RKO (cell line): ENCODE data around the gene PRPS1.
"Not testable (repeated sequence)": the region's sequence is repeated elsewhere in the genome, so short reads cannot be mapped to it uniquely, and the experiment has no call there.

Source experiments
- DNase-seq: peaks from one replicate; pipeline ENCODE4 v3.0.0-alpha.2; 2016; ENCODE audit warnings: low spot score

The PRPS1 gene

GRCh38 chrX:107675365-107675654 is 47.0 kb downstream of the PRPS1 start:
- no peak for DNase-seq

GRCh38 chrX:107675823-107676555 is 47.7 kb downstream of the PRPS1 start:
- DNase-seq = peak; percentile 35

DNA sequence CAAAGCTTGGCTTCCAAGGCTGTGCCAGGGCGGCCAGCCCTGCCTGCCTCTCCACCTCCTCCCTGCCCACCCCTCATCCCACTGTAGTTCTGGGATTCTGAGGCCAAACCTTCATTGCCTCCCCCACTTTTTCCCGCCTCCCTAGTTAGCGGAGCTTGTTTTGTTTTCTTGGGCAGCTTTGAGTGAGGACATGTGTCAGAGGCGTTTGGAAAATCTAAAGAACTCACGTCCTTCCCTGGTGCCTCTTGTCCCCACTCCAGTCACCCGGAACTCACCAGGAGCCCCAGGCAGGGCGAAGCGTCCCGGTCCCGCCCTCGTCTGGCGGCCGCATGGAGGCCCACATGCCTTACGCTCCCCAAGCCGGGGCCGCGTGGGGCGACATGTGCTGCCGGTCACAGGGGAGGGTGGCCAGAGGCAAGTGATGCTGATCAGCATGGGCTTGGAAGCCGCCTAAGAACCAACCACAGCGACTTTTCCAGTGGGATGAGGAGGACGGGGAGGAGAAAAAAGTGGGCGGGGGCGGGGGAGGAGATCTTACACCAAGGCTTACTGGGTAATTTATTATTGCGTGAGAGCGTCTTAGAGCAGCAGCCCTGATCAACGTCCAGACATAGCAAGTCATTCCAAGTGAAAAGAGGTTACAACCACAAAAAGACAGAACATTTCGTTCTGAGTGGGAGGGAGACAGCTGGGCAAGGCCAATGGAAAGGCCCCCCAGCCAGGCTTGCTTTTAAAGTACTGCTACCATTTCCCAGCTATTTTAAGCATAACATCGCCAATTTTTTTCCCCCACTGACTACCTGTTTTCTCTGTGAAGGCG is 48.5 kb downstream of the PRPS1 start:
- peak; percentile 82 for DNase-seq

GRCh38 chrX:107677501-107677901 is 49.2 kb downstream of the PRPS1 start:
- DNase-seq = no peak

- DNase-seq = no peak
Measured at GRCh38 chrX:107677909-107678308, 49.6 kb downstream of the PRPS1 start.

DNA sequence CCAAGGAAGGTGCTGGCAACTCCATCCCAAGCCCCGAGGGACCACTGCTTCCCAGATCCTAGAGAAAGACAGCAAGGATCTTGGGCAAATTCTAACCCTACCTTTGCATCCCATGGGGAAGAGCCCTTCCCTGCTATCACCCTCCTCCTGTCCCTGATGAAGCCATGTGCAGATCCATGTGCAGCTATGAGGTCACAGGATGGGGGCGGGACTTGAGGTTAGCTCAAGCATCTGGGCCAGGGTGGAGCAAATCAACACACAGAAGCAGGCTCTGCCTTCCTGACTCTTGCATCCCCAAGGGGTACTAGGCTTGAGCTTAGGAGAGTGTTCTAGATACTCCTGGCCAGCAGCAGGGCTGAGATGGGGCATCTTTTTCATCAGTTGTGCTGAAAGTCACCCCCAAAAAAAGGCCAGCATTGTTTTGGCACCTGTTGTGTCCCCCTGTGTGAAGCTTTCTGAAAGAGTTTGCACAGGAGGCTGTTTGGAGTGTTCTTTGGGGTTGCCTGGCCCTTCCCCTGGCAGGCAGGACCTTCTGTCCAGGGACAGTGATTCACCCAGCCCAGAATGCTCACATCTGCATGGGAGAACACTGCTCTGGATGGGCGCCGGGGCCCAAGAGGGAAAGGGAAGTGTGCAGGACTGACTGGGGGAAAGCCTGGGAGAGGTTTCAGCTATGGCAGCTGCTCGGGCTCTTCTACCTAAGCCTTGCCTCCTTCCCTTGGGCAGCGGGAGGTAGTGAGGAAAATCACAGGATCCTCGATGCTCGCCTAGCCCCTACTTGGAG is 50.8 kb downstream of the PRPS1 start:
- peak; percentile 18 for DNase-seq

GRCh38 chrX:107682256-107682655 is 53.9 kb downstream of the PRPS1 start:
- no peak for DNase-seq

DNA sequence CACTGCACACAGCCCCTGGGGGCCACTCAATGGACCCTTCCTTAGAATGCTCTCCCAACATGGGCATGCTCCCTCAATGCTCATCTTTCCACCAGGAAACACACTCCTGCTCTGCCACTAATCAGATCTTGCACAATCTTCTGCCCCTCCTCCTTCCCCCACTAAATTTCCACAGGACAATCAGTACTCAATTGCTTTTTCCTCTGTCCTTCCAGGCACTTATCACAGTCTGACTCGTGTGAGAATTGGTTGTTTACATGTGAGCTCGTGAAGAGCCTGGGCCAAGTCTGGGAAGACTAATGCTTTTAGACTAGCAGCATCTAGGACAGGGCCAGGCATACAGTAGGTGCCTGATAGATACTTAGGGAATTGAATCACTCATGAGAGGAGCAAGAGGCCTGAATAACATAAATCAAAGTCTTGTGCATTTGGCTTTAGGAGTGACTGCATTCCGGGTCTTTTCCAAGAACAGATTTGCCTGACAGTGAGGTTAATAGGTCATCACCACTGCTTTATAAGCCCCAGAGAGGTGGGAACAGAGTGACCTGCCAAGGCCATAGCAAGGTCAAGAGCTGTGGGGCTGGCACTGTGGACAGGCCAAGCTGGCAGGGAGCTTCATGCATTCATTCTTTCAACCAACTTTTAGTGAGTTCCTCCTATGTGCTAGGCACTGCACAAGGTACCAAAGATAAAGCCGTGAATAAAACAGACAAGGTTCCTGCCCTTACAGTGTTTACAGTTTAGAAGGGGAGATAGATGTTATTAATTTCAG is 55.0 kb downstream of the PRPS1 start:
- no peak for DNase-seq

DNA sequence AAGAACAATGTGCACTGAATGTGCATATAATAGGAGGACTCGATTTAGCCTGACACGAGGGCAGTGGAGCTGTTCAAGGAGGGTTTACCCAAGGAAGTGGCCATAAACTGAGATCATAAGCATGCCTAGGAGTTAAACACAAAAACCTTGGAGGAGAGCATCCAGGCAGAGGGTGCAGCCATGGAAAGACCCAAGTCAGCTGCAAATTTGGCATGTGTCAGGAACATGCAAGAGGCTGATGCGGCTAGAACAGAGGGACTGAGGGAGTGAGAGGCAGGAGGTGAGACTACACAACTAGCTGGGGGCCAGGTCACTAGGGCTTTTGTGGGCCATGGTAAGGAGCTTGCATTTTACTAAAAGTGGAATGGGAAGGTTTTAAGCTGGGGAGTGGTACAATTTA is 55.6 kb downstream of the PRPS1 start:
- DNase-seq = no peak

DNA sequence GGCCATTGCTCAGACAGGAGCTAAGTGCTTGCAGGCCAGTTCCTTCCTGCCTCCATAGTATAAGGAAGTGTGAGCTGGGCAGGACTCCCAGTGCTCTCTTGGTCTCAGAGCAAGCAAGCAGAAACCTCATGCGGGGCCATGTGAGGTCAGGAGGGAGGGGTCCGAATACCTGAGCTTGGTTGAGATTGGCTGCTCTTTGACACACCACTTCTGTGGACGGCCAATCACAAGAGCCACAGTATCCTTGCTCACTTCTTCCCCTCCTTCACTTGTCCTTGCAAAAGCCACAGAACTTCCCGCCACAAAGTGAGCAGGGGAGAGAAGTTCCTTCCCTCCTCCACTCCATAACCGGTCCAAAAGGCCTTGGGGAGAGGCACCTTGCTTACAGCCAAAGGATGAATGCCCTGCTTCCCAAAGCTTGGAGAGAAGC is 56.7 kb downstream of the PRPS1 start:
- no peak for DNase-seq

DNA sequence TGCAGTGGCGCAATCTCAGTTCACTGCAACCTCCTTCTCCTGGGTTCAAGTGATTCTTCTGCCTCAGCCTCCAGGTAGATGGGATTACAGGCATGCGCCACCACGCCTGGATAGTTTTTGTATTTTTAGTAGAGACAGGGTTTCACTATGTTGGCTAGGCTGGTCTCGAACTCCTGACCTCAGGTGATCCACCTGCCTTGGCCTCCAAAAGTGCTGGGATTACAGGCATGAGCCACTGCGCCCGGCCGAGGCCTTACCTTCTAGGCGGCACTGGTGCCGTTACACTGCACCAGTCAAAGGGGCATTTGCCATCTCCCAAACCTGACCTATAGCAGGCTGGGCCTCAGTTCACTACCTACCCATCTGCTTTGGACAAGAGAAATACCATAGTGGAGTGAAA is 57.3 kb downstream of the PRPS1 start:
- DNase-seq = not testable (repeated sequence)

GRCh38 chrX:107686026-107686425 is 57.7 kb downstream of the PRPS1 start:
- no peak for DNase-seq

GRCh38 chrX:107686792-107687191 is 58.5 kb downstream of the PRPS1 start:
- no peak for DNase-seq

GRCh38 chrX:107687445-107687844 is 59.1 kb downstream of the PRPS1 start:
- DNase-seq = no peak

GRCh38 chrX:107691024-107691448 is 62.7 kb downstream of the PRPS1 start:
- no peak for DNase-seq

DNA sequence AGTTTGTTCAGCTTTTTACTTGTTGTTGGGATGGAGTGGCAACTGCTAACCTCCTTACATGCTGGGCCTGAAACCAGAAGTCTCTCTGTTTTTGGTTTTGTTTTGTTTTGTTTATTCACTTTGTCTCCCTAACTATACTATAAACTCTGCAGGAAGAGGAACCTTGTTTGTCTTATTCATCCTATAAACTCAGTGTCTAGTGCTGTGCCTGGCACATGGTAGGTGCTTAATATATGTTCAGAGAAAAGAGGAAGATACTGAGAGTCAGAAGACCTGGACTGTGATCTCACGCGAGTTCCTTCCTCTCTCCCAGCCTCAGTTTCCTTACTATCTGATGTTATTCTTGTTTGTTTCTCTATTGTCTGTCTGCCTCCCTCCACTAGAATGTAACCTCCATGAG is 71.3 kb downstream of the PRPS1 start:
- no peak for DNase-seq

- DNase-seq = no peak
Measured at GRCh38 chrX:107700317-107700774, 72.0 kb downstream of the PRPS1 start.
